H4 (cell line): ENCODE data around the gene LYPD3. TPM values are rescaled to one million over a fixed set of nuclear protein-coding genes. Genes with fewer than 3 reads are reported as not detected.

ENCODE experiments used
- DNase-seq: peaks from one replicate; pipeline ENCODE4 v3.0.0-alpha.2; 2015; ENCODE audit warnings: low spot score
- total RNA-seq: library from RNA; depleted of rRNA; stranded (reverse); fragments of >200 nt; shearing (Covaris generic); gene quantifications from 2 replicates; pipeline ENCODE4 v1.2.3, GENCODE V29; 2014

Gene LYPD3
- total RNA-seq, 1 experiment from 2014 or later = 0.17 TPM

DNA sequence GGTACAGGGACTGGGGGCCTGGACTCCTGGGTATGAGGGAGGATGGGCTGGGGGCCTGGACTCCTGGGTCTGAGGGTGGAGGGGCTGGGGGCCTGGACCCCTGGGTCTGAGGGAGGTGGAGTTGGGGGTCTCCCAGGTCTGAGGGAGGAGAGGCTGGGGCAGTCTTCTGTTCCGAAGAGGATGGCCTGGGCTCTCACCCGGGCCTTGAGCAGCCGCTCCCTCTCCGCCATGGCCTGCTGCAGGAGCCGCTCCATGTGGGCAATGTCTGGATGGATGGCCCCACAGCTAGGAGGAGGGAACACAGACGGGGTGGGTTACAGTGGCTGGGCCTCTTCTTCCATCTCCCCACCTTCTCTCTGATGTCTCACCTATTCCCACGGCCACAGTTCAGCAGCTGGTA lies 21.0 kb upstream of the LYPD3 start:
- DNase-seq = no peak

DNA sequence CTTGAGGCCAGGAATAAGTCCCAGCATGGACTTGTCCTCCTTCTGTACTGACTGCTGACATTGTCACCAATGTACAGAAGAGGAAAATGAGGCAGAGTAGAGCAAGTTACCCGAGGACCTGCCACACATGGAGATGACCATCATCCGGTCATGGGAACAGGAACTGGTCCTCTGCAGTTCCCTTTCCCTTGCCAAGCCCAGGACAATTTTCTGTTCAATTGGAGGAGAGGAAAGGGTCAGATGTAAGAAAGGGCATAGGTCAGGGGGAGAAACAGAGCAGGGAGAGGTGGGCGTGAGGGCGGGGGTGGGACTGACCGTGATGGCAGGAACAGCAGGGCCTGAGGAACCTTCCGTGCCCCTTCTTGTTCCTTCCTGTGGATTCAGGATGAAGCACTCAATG lies 20.5 kb upstream of the LYPD3 start:
- no peak for DNase-seq

DNA sequence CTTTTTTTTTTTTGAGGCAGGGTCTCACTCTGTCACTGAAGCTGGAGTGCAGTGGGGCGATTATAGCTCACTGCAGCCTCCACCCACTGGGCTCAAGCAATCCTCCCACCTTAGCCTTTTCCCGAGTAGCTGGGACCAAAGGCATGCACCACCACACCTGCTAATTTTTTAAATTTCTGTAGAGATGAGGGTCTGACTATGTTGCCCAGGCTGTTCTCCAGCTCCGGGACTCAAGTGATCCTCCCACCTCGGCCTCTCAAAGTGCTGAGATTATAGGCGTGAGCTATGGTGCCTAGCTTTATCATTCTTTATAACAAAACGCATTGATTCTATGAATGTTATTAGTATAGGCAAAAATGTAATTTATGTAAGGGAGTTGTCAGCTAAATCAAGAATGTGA lies 17.9 kb upstream of the LYPD3 start:
- DNase-seq = no peak

DNA sequence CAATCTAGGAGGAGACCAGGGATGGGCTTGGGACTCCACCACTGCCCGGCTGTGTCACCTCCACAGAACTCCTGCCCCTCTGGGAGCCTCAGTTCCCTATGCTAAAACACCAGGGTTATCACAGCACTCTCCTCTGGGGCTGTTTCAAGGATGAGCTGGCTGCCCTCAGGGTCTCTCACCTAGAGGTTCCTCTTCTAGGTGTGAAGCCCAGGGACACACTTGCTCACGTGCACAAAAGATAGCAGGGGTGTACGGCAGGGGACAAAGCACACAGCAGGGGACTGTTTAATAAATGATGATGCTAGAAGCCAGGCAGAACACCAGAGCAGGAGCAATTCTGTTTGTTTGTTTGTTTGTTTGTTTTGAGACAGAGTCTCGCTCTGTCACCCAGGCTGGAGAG lies 16.8 kb upstream of the LYPD3 start:
- DNase-seq = no peak

DNA sequence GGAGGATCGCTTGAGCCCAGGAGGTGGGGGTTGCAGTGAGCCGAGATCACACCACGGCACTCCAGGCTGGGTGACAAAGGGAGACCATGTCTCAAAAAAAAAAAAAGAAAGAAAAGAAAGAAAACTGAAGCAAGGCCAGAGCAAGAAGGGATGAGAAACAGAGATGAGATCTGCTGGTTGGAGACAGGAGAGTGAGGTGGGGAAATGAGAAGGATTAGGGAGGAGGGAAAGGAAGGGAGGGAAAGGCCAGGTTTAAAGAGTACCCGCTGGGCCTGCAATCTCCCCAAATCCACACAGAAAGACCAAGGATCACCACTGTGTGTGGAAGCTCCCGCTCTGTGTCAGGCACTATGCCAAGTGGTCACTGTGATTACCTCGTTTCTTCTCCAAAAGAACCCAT lies 16.3 kb upstream of the LYPD3 start:
- no peak for DNase-seq

DNA sequence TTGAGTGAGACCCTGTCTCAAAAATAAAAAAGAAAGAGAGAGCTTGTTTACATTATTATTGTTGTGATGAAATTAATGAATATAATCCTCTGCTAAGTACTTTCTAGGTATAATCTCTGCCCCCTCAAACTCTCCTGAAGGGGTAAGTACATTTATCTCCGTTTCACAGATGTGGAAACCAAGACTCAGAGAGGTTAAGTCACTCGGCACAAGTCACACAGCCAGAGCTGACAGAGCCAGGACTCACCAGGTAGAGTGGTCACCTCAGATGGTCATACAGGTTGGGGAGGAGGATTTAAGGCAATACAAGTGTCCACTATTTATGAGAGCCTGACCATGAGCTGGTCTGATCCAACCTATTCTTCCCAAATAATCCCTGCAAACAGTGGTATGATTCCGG lies 15.2 kb upstream of the LYPD3 start:
- DNase-seq = no peak

DNA sequence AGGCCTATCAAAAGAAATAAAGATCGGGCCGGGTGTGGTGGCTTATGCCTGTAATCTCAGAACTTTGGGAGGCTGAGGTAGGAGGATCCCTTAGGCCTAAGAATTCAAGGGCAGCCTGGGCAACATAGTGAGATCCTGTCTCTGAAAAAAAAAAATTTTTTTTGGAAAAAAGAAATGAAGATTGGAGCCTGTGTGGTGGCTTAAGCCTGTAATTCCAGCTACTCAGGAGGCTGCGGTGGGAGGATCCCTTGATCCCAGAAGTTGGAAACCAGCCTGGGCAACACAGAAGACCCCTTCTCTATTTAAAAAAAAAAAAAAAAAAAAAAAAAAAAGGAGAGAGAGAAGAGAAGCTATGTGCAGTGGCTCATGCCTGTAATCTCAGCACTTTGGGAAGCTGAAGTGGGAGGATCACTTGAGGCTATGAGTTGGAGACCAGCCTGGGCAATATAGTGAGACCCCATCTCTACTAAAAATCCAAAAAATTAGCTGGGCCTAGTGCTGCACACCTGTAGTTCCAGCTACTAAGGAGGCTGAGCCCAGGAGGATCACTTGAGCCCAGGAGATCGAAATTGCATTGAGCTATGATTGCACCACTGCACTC lies 14.7 kb upstream of the LYPD3 start:
- no peak for DNase-seq

DNA sequence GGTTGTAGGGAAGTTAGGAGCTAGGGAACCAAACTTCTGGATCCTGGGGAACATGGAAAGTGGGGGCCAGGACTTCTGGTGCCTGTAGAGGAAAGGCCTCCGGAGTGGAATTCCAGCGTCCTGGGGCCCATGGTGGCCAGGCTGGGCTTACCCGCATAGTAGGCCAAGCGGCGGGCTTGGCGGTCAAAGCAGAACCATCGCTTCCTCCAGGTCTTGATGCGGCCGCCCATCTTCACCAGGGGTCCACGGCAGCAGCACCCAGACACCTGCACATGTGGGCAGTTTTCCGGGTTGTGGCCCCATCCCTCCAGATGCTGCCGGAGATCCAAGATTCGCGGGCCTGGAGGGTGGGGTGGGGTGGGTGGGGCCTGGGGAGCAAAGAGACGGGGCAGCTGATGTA lies 13.8 kb upstream of the LYPD3 start:
- no peak for DNase-seq

DNA sequence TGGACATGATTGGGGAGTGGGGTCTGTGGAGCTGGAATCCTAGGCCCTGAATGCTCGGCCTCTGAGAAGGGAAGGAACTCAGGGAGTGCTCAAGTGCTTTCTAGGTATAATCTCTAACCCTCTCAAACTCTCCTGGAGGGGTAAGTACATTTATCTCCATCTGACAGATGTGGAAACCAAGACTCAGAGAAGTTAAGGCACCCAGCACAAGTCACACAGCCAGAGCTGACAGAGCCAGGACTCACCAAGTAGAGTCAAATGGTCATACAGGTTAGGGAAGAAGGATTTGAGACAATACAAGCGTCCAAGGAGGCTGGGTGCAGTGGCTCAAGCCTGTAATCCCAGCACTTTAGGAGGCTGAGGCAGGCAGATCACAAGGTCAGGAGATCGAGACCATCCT lies 12.9 kb upstream of the LYPD3 start:
- DNase-seq = no peak

DNA sequence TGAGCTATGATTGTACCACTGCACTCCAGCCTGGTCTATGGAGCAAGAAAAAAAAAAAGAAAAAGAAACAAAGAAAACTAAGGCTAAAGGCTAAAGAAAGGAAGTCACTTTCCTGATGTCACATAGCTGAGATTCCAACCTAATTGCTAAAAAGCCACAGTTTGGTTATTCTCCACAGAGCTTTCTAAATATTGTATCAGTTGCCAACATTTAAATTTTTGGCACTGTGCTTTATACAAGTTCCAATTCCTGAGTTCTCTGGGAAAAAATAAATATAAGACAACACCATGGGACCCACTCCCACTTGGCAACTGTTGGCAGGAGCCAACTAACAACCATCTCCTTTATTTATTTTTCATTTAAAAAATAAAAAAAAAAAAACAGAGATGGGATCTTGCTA lies 11.2 kb upstream of the LYPD3 start:
- DNase-seq = peak; percentile 86

DNA sequence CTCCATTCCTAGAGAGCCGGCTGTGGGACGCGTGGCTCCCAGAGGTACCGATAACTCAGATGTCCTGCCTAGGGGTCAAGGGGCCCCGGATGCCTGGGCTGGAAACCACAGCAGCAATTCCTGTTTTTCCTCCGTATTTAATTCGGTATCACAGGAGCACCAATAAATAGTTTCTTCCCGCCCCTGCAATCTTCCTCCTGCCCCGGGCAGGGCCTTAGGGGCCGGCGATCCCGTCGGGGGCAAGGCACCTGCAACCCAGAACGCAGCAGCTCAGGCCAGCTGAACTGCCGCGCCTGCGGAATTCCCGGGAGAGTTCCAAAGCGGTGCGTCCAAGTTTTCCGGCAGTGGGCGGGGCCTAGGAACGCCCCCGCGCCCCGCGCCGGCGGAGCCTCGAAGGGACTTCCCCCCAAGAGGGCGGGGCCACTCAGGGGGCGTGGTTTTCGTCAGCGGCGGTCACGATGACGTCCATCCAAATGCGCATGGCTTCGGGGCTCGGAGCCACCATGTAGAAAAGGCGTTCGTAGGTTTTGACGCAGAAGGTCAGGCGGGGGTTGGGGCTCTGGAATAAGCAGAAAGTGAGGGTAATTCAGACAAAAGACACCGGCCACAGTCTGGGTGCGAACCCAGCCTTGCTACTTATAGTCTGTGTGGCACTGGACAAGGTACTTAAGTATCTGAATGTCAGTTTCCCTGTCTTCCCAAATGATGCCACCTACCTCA lies 9.7 kb upstream of the LYPD3 start:
- DNase-seq = peak; percentile 69

DNA sequence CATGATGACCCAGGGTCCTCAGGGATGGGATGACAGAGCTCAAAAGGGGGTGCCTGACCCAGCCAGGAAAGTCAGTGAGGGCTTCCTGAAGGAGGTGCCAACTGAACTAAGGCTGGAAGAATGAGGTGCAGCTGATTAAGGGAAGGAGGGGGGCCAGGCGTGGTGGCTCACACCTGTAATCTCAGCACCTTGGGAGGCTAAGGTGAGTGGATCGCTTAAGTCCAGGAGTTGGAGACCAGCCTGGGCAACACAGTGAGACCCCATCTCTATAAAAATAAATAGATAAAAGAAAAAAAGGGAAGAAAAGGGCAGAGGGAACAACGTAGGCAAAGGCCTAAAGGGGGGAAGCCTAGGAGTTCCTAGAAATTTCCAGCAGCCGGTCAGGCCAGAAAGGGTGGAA lies 9.1 kb upstream of the LYPD3 start:
- no peak for DNase-seq

DNA sequence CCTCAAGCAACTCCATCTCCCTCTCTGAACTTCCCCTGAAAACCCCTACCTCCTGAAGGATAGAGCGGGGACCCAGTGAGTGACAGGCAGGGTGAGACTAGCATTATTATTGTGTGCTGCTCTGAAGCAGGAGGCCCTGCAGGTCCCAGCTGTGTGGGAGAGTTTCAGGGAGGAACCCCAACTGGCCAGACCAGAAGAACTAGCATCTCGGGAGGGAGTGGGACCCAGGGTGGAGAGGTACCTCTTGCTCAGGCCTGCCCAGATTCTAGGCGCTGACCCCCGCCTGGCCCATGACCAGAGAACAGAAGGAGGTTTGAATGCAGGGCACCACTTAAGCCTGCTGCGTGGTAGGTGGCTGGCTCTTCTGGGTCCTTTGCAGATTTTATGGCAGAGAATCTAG lies 5.7 kb upstream of the LYPD3 start:
- no peak for DNase-seq

DNA sequence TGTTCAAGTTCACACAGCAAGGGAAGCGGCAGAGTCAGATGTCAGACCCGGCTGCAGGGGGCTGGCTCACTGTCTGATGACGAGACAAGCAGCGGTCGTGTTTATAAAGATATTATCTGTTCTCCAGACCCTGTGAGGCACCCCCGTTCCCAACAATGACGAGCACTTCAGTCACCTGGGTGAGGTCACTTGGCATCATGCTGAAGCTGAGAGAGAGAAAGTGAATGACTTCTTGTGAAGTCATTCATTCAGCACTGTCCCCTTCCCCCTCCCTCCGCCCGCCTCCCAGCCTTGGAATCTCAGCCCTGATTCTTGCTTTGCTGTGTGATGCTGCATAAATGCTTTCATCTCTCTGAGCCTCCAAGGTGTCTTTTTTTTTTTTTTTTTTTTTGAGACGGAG lies 4.9 kb upstream of the LYPD3 start:
- peak; percentile 46 for DNase-seq

DNA sequence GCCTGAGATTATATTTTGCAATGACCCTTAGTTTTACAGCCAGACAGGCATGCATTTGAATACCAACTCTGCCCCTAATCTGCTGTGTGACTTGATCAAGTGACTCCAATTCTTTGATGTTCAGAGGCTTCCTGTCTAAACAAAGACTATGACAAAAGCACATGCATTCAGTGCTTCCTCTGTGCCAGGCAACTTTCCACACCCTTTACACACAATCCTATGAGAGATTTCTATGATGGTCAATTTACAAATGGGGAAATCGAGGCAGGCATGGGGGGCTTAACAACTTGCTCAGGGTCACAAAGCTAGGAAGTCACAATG lies 3.7 kb upstream of the LYPD3 start:
- no peak for DNase-seq

DNA sequence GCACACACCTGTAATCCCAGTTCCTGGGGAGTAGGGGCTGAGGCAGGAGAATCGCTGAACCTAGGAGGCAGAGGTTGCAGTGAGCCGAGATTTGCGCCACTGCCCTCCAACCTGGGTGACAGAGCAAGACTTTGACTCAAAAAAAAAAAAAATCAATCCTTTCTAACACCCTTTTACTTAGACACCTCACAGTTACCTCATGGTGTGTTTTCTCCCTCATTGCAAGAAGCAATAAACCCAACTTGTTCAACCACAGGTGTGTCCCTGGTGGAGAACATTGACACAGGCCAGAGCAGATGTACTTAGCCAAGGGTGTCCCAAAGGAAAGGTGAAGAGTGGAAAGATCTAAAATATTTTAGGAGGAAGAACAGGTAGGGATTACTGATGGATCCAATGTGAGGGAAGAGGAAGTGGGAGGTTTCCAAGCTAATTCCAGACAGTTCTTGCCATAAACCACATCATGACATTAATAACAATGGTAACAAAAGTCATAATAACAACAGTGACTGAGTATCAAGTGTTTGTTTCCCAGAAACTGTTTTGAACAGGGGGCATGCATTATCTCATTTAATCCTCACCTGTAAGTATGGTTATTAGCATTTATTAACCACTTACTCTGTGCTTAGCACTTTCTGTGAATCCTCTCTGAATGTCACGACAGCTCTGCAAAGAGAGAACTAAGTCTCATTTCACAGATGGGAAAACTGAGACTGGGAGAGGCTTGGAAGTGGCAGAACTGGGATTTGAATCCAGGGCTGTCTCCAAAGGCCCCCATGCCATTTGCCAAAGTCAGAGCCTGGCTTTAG lies 3.1 kb upstream of the LYPD3 start:
- no peak for DNase-seq

DNA sequence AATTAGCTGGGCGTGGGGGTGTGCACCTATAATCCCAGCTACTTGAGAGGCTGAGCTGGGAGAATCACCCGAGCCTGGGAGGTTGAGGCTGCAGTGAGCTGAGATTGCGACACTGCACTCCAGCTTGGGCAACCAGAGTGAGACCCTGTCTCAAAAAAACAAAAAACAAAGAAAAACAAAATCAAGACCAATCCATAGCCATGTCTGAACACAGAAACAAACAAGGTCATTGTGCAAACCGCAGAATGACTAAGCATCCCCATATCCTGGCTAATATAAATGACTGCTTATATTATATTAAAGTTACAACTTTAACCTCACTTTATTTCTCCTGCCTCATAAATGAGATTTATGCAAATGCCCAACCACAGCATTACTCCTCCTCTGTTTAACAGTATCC lies 2.3 kb upstream of the LYPD3 start:
- peak; percentile 79 for DNase-seq

DNA sequence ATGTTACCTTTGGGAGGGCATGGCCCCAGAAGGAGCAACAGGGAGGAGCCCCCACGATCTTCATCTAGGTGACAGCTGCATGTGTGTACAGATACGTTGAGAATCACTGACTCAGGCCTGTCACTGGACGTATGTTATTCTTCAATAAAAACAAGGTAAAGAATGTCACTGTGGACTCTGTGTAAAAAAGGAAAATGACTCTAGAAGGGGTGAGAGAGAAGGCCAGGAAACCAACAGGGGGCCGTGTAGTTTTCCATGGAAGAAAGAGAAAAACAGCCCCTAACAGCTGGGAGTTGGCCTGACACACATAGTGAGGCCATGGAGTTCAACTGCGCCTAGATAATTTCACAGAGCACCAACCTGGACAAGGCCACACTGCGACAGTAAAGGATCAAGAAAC lies 1.9 kb upstream of the LYPD3 start:
- no peak for DNase-seq

DNA sequence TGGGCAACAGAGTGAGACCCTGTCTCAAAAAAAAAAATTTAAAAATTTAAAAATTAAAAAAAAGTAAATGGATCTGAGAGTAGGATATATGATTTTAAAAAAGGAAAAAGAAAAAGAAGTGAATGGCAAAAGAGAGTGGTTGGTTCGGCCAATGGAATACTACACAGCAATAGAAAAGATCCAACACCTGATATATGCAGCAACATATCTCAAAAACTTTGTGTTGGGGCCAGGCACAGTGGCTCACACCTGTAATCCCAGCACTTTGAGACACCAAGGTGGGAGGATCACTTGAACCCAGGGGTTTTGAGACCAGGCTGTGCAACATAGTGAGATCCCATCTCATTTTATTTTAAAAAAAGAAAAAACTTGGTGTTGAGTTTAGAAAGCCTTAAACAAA lies 1.4 kb upstream of the LYPD3 start:
- no peak for DNase-seq

DNA sequence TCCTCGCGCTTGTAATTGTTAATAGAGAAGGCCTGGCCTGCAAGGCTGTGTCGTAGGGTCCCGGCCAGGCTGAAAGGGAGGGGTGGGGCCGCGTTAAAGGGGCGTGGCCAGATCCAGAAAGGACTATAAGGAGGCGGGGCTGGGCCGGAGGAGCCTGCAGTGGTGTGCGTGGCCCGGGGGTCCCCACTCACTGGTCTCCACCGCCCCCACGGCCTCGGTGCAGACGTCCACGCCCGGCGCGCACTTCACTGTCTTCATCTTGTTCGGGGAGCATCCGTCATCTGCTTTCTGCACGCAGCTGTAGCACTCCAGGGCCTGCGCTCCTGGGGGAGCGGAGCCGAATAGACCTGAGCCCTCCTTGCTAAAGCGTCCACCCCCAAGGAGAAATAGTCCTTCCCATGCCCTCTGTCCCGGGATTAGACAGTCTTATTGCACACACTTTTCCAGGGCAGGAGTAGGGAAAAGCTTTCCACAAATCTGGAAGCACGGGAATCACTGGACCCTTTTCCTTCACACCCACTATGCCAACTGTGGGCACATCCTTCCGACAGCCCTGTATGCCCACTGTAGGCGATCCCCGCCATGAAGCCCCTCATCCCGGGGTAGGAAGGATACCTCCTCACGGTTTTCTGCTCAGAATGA lies 1.2 kb downstream of the LYPD3 start:
- no peak for DNase-seq

DNA sequence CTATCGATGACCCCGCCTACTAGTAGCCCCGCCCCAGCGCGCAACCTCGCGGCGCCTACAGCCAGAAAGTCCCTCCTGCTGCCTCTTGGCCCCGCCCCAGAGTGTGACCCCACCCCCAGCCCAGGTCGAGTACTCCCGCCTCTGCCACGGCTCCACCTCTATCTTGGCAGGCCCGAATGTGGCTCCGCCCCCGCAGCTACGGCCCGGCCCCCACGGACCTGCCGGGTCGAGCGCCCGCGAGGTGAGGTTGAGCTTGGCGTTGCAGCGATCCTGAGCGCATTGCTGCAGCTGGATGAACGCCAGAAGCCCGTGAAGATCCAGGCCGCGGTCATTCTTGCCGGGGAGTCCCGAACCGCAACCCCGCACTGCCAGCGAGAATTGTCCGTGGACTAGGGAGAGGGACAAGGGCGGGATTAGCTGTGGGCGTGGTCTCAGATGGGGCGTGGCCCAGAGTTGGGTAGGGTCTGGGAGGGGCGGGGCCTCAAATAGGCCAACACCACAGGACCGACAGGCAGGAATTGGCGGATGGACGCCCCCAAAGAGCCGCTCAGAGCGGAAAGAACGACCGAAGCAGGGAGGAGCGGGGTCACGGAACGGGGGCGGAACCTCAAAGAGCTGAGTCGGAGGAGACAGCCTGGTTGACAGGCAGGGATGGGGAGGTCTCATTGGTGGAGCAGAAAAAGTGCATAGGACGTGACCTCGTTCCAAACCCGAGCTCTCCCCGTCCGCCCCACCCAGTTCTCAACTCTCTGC lies 1.9 kb downstream of the LYPD3 start:
- no peak for DNase-seq

DNA sequence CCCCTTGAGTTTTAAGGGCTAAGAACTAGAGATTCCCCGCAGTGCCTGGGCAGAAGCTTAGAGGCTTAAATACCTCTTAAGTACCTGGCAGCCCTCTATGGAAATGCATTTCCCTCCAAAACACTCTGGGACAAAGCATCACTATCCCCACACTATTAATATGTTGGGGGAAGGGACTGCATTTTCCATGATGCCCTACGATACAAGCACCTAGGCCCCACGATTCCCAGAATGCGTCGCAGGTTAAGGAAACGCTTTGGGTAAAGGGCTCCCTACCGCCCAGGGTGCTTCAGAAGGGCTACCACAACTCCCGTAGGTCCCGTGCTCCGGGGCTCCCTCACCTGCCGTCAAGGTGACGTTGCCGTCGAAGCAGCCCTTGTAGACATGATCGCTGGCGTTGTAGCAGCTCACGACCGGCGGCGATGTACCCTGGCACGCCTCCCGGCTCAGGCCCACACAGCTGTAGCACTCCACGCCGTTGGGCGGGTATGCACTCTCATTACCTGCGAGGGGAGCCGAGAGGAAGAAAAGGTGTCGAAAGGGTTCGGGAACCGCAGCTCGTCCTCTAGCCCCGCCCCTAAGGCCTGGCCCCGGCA lies 2.5 kb downstream of the LYPD3 start:
- no peak for DNase-seq
